ENCODE results near the gene NXN. TPM values are rescaled to one million over a fixed set of nuclear protein-coding genes. Genes with fewer than 3 reads are reported as not detected.

Gene NXN
- polyA plus RNA-seq, 1 of the 3 experiments (the other 2 are of a cell fraction), result 23.9 TPM

- TF ChIP-seq USF1 (IDR thresholded peaks at IDR 0.05; ENCODE audit: borderline replicate concordance, low read depth) (no peak), ELF1 (IDR thresholded peaks at IDR 0.05) (no peak), TCF12 (IDR thresholded peaks at IDR 0.05) (no peak), PBX3 (IDR thresholded peaks at IDR 0.05) (no peak), MEF2A (IDR thresholded peaks at IDR 0.05; ENCODE audit: borderline replicate concordance, low read depth) (no peak), YY1 (IDR thresholded peaks at IDR 0.05; ENCODE audit: low read depth) (no peak), RFX5 (IDR thresholded peaks at IDR 0.05; ENCODE audit: low read length) (no peak), RAD21 (IDR thresholded peaks at IDR 0.05; ENCODE audit: low read length) (no peak), FOSL2 (IDR thresholded peaks at IDR 0.05; ENCODE audit: borderline replicate concordance, low read depth) (no peak), NRF1 (IDR thresholded peaks at IDR 0.05; ENCODE audit: low read depth, low read length) (no peak)
Measured at GRCh38 chr17:828761-829160, 150.8 kb downstream of the NXN start (continued).

- Histone ChIP-seq H3F3A (replicated peaks; ENCODE audit: insufficient read depth) (no peaks in the 10 kb centered on the region), H3K9me2 (no peaks in the 10 kb centered on the region), H3K27me3 (ENCODE audit: insufficient read depth) (peaks cover 37% of the 10 kb centered on the region; the same call in 1 of the 2 replicates), H3K9ac (no peak overlapping the region), H3K36me3 (replicated peaks in 1 of 2; ENCODE audit: control insufficient read depth in 1 of 2, insufficient read depth in 2 of 2, low read length in 1 of 2) (no peaks in the 10 kb centered on the region), H3K4me1 (ENCODE audit: control insufficient read depth in 1 of 2, insufficient read depth in 2 of 2, low read depth in 1 of 2, low read length in 1 of 2) (no peaks in the 10 kb centered on the region), H4K20me1 (ENCODE audit: insufficient read depth) (no peaks in the 10 kb centered on the region), H3K4me2 (no peak overlapping the region), H2AFZ (ENCODE audit: low read depth) (no peak overlapping the region), H3K9me3 (no peaks in the 10 kb centered on the region), H3K79me2 (ENCODE audit: insufficient read depth) (no peaks in the 10 kb centered on the region), H3K27ac (ENCODE audit: low read depth in 2 of 2, low read length in 1 of 2) (no peak overlapping the region), H3K4me3 (ENCODE audit: low read depth in 2 of 2, low read length in 1 of 2) (no peak overlapping the region)
- no peak for DNase-seq
- no peak for TF ChIP-seq FOSL2 (IDR thresholded peaks at IDR 0.05; ENCODE audit: borderline replicate concordance, low read depth)
- TF ChIP-seq MXI1 (IDR thresholded peaks at IDR 0.05; ENCODE audit: low read depth, low read length), result no peak
- TF ChIP-seq USF1 (IDR thresholded peaks at IDR 0.05; ENCODE audit: borderline replicate concordance, low read depth), result no peak
- no peak for TF ChIP-seq FOXJ3 (CRISPR knock-in tag; IDR thresholded peaks at IDR 0.05)
- no peak for TF ChIP-seq POLR2AphosphoS5 (IDR thresholded peaks at IDR 0.05; ENCODE audit: low read depth, low read length)
- TF ChIP-seq IRF3 (IDR thresholded peaks at IDR 0.05; ENCODE audit: low read depth, low read length), result no peak
- TF ChIP-seq ZBTB33 (IDR thresholded peaks at IDR 0.05; ENCODE audit: borderline replicate concordance, low read depth), result no peak
- no peak for TF ChIP-seq MEF2A (IDR thresholded peaks at IDR 0.05; ENCODE audit: borderline replicate concordance, low read depth)
- TF ChIP-seq RFX5 (IDR thresholded peaks at IDR 0.05; ENCODE audit: low read length), result no peak
- no peak for TF ChIP-seq SIN3A (IDR thresholded peaks at IDR 0.05; ENCODE audit: borderline replicate concordance, low read depth, low read length)
- no peak for TF ChIP-seq YY1 (IDR thresholded peaks at IDR 0.05; ENCODE audit: low read depth)
- no peak for TF ChIP-seq RXRA (IDR thresholded peaks at IDR 0.05; ENCODE audit: borderline replicate concordance, low read depth)
- no peak for TF ChIP-seq ELF1 (IDR thresholded peaks at IDR 0.05)
- ChIA-PET CTCF (no interaction called here), POLR2A (no interaction called here)
- WGBS (ENCODE audit: low lambda C conversion rate), result 89% methylated on average over 20 of the region's 21 CpGs
Measured at GRCh38 chr17:826778-827177, 152.8 kb downstream of the NXN start.
